RKO (cell line): ENCODE results near the gene CENPM.

Experiments
- DNase-seq: peaks from one replicate; pipeline ENCODE4 v3.0.0-alpha.2; 2016; ENCODE audit warnings: low spot score

Gene CENPM

DNA sequence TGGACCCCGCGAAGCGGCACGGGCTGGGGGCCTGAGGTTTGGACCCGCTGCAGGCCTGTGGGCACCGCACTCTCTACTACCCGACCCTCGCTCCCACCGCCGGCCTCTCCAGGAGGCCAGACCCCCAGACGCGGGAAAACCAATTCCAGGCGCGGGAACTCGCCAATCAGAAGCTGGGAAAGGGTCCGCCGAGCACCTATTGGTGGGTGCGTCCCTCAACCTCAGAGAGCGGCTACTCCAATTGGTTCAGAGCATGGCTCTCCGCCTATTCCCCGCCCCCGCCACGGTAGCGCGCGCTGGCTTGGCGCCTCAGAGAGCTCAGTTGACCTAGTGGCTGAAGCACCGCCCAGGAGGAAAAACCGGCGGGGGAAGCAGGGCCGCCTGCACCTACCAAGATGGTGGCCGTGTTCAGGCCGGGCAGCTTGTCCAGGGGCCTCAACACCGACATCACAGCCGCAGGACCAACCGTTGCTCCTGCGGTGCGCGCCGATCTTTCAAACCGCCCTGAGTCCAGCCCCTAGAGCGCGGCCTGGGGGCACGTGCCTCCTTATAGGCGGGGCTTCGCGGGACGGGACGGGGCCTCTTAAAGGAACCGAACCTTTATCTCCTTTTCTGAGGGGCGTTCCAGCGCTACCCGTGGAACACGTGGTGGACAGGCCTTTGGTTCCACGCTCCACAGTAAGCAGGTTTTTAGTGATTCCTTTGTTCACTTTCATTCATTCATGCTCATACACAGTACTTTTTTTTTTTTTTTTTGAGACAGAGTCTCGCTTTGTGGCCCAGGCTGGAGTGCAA is at the start of gene CENPM:
CENPM (minus strand) TSS at position 524 of the 795 bp plus-strand sequence; CDS start at position 448, 76 bp downstream.
- DNase-seq, result peak; percentile 96

- no peak for DNase-seq
Measured at GRCh38 chr22:41995211-41995610, 48.3 kb upstream of the CENPM start.

- DNase-seq, result no peak
Measured at GRCh38 chr22:41992496-41992895, 45.5 kb upstream of the CENPM start.

GRCh38 chr22:41991111-41991510 is 44.2 kb upstream of the CENPM start:
- DNase-seq, result no peak

GRCh38 chr22:41989246-41989645 is 42.3 kb upstream of the CENPM start:
- DNase-seq, result no peak

DNA sequence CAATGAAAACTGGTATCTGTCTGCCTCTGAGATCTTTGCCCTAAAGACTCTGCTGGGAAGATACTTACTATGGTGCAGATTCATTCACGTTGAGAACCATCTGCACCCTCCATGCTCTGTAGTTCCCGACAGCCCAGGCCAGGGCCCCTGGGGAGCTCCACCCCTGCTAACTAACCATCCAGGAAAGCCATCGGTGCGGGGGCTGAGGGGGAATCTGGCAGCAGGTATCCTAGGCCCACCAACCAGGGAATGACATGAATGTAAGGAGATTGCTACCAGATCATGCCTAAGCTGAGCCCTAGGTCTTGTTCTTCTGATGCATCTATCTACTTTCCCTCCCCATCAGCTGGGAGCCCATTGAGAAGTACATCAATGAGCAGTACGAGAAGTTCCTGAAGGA is 40.3 kb upstream of the CENPM start:
- DNase-seq, result no peak

DNA sequence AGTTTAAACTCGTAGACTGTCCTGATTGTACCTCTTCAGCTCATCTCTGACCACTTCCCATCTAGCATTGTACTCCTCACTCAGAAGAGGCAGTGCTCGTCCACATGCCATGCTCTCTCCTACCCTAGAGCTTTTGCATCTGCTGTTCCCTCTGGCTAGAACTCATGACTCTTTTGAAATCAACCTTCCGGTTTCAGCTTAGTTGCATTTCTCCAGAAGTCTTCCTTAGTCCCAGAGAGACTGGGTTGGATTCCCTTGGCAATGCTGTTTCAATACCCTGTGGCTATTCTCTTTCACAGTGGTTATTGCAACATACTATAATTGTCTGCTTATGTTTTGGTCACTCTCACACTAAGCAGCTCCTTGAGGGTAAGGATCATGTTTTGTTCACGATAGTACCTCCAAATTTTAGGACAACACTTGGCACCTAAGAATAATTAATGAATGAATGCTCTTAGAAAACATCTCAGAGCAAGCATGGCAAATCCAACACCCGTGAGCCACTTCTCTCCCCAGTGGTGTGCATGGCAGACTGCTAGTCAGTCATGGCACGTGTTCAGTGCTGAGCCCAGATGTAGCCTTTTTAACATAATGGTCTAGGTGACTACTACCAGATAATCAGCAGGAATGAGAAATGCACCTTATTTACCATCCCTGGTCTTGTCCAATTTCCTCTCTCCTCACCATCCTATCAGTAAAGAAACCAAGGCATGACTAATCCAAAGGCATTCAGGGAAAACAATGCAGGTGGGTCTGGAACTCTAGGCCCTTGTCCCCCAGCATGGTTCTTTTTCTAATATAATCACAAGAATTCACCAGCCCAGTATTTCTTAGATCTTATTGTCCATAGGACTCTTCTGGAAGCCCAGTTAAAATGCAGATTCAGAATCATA is 36.8 kb upstream of the CENPM start:
- no peak for DNase-seq

DNA sequence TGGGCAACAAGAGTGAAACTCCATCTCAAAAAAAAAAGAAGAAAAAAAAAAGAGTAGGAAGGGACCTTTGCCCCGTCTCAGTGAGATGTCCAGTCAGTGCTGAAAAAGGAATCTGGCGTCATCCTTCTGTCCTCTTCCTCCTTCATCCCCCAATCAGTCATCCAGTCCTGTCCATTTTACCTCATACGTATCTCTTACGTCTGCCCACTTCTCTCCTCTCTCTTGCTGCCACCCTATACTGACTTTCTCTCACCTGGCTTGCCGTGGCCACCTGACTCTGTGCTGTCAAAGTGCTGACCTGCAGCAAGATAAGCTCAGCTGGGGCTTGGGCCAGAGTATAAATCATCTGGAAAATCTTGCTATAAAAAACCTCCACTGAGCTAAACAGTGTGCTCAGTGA is 35.9 kb upstream of the CENPM start:
- DNase-seq, result no peak

DNA sequence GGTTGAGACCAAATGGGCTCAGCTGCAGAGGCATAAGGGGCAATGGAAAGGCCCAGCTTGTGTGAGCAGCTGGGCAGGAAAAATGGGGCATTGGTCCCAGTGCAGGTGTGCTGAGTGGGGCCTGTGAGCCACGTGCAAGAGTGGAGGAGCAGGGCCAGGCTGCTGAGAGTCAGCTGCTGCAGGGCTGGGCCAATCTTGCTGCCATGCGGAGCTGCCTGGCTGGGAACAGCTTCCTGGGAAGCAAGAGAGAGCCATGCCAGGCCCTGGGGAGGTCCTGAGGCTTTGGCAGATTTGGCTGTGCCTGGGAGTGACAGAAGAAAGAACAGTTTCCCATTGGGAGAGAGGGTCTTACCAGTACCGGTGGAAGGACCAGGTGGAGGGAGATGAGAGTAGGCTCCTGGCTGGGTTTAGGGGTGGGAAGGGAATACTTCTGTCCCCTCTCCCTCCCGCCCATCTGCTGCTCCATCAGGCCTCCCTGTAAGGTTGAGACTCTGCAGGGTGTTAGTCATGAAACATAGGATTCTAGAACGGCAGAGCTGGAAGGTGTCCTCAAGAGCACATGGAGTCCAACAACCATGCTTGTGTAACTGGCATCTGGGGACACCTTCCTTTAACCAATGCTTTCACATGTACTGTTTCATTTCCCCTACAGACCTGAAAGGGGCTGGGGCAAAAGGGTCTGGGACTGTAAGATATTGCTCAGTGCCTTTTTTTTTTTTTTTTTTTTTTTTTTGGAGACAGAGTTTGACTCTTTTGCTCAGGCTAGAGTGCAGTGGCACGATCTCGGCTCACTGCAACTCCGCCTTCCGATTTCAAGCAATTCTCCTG is 32.7 kb upstream of the CENPM start:
- DNase-seq, result no peak

DNA sequence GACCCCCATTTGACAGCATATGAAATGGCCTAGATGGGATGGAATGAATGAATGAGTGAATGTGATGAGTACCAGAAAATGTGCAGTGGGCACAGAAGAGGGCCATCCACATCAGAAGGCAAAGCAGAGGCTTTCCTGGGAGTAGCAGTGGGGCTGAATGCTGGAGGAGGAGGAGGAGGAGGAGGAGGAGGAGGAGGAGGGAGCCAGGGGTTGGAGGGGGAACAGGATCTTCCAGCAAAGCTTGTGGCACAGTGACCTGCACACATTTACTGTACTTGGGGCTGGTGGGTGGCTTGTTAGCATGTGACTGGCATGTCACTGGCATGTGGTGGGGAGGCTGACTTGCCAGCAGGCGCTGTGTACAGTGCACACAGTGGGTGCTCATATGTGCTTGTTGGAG is 31.8 kb upstream of the CENPM start:
- DNase-seq, result no peak

- DNase-seq, result no peak
Measured at GRCh38 chr22:41976961-41977566, 30.1 kb upstream of the CENPM start.

DNA sequence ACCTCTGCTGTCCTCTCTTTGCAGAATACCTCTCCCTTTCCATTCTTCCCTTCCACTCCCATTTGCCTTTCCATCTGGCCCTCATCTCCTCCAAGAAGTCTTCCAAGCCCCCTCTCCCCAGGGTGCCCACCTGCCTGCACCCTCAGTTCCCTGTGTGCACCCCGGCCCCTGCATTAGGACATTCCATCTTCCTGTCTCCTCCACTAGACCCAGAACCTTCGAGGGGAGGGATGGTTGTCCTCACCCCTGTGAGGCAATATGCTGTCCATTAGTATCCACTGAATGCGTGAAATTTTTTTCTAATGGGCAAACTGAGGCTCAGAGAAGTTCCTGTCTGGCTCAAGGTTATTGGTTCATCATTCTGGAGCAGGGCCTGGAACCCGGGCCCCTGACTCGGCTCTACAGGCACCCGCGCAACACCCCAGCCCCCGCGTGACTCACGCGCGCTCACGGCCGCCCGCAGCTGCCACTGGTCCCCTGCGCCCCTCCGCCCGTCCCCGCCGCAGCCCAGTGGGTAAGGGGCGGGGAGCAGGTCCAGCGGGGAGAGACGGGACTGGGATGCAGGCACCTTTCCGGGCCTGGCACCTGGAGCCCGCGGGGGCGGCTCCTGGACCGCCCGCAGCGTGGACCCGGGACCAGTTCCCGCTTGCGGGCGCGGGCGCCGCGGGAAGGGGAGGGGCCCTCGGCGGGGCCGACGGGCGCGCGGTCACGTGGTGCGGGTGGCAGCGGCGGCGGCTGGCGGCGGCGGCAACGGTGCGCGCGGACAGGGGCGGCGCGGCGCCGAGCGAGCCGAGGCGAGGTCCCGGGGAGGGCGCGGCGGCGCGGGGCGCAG is 29.3 kb upstream of the CENPM start:
- peak; percentile 34 for DNase-seq

DNA sequence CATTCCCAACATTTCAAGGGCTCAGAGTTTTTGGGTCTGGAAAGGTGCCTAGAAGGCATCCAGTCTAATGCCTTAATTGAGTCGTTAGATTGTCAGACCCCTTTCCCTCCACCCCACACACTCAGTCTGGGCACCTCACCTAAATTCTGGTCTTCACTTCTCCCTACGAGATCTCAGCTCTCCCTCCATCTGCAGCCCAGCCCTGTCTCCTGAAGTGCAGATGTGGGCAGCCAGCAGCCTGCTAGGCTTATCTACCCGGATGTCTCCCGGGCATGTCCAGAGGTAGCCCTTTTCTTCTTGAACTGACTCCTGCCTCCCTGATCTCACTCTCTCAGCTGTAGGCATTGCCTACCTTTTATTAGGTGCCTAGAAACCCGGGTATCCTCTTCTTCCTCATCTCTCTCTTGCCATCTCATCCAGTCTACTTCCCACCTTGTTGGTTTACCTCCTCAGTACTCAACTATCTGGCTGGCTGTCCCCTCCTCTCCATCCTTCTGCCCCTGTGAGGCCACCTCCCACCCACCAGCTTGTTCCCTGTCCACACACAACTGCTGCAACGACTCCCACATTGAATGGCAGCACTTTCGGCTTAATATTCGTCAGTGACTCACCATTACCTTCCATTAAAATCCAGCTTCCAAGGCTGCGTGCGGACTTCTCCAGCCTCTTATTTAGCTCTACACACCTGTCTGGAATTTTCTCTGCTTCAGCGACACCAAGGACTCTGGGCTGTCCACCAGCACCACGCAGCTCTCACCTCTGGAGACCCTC is 28.5 kb upstream of the CENPM start:
- DNase-seq, result no peak

DNA sequence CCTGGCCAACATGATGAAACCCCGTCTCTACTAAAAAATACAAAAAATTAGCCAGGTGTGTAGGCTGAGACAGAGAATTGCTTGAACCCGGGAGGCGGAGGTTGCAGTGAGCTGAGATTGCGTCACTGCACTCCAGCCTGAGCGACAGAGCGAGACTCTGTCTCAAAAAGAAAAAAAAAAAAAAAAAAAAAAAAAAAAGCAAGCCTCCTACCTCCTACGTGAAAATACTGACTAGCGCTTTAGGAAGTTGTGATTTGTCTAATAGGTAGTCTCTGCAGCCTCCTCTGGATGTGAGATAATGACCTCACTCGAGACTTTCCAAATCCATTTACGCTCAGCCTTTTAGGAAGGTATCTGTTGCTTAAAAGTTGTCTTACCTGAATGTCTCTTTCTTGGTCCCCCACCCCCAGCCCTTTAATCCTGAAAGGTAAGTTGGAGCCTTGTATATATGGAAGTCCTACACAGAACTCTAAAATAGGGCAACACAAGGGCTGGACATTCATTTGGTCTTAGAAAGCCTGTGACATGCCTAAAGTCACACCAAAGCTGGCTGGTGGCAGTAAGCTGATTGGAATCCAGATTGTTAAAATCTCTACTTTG is 27.8 kb upstream of the CENPM start:
- DNase-seq, result no peak

- DNase-seq, result no peak
Measured at GRCh38 chr22:41971431-41971830, 24.5 kb upstream of the CENPM start.

DNA sequence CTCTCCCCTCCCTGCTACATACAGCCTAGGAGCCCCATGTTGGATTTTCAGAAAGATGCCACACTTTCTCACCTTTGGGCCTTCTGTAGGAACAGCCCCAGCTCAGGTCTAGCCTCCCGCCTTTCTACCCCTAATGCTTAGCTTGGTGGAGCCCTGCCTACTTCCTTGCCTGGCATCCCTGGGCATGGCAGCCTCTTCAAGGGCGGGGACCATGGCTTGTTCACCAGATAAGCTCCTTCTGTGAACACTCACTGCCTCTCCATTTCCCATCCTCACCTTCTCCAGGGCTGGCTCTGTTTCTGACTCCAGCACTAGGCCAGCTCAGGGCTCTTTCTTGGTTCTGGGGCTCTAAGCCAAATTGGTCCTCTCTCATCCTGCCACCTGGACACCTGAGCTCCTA is 23.6 kb upstream of the CENPM start:
- DNase-seq, result no peak

- DNase-seq, result no peak
Measured at GRCh38 chr22:41969110-41969646, 22.2 kb upstream of the CENPM start, which contains the start of gene SEPTIN3. Gene SEPTIN3, plus strand, starts transcription at chr22:41969443. Its CDS starts 2,050 bp downstream, at chr22:41971493.

- no peak for DNase-seq
Measured at GRCh38 chr22:41968601-41969000, 21.6 kb upstream of the CENPM start.

GRCh38 chr22:41966607-41967240 is 19.8 kb upstream of the CENPM start:
- DNase-seq, result peak; percentile 95
